Measurements from ENCODE around the gene PHPT1.
"Not testable (repeated sequence)": the region's sequence is repeated elsewhere in the genome, so short reads cannot be mapped to it uniquely, and the experiment has no call there.

PHPT1 gene

DNA sequence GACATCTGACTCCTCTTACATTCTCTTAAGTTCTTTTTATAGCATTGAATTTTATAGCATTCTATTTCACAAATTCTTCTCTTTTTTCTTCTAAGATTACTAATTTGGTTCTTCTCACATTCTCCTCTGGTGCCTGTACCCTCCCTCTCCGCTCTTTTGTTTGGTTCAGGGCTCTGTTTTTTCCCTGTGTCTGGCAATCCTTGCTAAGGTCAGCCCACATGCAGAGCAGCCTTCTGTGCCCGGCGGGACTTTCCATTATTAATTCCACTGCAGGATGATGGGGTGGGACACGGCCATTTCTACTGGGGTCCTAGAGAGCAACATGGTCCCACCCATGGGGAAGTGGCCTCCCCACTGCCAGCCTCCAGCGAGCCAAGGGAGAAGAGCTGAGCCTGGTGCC lies 27.3 kb downstream of the PHPT1 start:
- TF ChIP-seq, protein P1, sequence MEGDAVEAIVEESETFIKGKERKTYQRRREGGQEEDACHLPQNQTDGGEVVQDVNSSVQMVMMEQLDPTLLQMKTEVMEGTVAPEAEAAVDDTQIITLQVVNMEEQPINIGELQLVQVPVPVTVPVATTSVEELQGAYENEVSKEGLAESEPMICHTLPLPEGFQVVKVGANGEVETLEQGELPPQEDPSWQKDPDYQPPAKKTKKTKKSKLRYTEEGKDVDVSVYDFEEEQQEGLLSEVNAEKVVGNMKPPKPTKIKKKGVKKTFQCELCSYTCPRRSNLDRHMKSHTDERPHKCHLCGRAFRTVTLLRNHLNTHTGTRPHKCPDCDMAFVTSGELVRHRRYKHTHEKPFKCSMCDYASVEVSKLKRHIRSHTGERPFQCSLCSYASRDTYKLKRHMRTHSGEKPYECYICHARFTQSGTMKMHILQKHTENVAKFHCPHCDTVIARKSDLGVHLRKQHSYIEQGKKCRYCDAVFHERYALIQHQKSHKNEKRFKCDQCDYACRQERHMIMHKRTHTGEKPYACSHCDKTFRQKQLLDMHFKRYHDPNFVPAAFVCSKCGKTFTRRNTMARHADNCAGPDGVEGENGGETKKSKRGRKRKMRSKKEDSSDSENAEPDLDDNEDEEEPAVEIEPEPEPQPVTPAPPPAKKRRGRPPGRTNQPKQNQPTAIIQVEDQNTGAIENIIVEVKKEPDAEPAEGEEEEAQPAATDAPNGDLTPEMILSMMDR (IDR thresholded peaks at IDR 0.05; ENCODE audit: low read depth, low read length): no peak
- no peak for DNase-seq (ENCODE audit: extremely low read depth, low read depth)

DNA sequence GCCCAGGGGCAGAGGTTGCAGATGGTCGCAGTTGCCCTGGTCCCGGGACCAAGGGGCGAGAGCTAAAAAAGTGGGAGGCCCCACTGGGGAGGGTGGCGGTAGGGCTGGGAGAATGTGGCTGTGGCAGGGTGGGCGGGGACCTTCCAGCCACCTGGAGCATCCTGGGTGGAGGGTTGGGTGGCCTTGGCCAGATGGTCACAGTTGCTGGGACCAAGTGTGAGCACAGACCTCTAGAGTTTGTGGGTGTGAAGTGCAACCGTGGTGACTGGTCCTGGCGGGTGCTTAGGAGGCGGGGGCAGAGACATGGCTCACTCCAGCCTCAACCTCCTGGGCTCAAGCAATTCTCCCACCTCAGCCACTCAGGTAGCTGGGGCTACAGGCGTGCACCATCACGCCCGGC lies 31.4 kb downstream of the PHPT1 start:
- TF ChIP-seq, protein P1 (IDR thresholded peaks at IDR 0.05; ENCODE audit: low read depth, low read length): no peak
- DNase-seq (ENCODE audit: extremely low read depth, low read depth): no peak

DNA sequence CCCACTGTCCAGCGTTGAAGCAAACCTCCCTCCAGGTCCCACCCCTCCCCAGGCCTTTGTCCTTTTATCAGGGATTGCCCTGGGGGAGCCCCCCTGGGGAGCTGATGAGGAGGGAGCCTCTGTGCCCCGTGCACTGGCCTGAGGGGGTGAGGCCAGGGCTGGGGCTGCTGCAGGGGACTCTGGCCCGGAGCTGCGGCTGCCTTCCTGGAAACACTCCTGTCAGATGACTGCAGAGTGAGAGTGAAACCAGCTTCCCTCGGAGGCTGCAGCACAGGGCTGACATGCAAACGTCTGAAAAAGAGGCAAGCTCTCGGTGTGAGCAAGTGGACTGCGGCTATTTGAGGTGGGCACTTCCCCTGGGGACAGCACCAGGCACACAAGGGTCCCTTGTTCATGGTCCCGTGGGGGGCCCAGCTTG lies 32.5 kb downstream of the PHPT1 start:
- TF ChIP-seq, protein P1 (IDR thresholded peaks at IDR 0.05; ENCODE audit: low read depth, low read length): no peak
- no peak for DNase-seq (ENCODE audit: extremely low read depth, low read depth)

DNA sequence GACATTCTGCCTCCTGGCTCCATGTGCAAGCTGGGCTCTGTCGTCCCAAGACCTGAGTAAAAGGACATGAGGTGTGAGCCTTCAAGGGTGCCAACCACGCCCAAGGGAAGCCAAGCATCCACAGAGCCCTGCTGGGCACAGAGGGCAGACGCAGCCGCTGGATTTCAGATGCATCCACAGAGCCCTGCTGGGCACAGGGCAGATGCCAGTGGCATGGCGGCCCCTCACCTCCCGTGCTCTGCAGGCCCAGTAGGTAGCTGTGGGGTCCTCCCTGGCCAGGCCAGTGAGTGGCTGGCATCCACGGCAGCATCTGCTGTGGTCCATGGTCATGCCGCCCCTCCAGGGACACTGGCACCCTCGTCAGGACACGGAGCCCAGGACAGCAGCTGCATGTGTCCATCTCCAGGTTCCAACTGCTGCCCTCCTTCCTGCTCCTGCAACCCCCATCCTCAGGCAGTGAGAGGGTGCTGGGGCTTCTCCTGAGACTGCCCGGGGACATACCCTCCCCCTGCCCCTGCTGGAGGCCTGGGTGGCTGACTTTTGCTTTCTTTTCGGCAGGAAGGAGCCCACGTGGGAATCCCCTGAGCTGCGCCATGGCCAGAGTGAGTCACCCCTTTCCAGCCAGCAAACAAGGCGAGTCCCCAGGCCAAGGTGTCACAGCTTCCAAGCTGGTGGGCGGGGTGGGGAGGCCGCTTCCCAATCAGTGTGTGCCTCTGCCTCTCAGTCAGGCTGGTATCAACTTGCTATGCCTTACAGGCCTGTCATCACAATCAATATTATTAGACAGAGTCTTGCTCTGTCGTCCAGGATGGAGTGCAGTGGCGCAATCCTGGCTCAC lies 33.1 kb downstream of the PHPT1 start:
- DNase-seq (ENCODE audit: extremely low read depth, low read depth): peak; percentile 48
- TF ChIP-seq, protein P1 (IDR thresholded peaks at IDR 0.05; ENCODE audit: low read depth, low read length): no peak

DNA sequence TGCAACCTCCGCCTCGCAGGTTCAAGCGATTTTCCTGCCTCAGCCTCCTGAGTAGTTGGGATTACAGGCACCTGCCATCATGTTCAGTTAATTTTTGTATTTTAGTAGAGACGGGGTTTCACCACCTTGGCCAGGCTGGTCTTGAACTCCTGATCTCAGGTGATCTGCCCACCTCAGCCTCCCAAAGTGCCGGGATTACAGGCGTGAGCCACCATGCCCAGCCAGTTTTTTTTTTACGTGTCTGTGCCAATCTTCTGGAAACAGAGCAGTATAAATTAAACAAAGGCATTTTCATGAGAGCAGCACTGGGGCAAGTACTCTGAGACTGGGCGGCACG lies 33.7 kb downstream of the PHPT1 start:
- not testable (repeated sequence) for DNase-seq (ENCODE audit: extremely low read depth, low read depth)

DNA sequence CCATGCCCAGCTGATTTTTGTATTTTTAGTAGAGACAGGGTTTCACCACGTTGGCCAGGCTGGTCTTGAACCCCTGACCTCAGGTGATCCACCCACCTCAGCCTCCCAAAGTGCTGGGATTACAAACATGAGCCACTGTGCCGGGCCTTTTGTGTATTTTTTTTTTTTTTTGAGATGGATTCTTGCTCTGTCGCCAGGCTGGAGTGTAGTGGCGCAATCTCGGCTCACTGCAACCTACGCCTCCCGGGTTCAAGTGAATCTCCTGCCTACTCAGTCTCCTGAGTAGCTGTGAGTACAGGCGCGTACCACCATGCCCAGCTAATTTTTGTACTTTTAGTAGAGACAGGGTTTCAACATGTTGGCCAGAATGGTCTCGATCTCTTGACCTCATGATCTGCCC lies 34.5 kb downstream of the PHPT1 start:
- DNase-seq (ENCODE audit: extremely low read depth, low read depth): not testable (repeated sequence)

DNA sequence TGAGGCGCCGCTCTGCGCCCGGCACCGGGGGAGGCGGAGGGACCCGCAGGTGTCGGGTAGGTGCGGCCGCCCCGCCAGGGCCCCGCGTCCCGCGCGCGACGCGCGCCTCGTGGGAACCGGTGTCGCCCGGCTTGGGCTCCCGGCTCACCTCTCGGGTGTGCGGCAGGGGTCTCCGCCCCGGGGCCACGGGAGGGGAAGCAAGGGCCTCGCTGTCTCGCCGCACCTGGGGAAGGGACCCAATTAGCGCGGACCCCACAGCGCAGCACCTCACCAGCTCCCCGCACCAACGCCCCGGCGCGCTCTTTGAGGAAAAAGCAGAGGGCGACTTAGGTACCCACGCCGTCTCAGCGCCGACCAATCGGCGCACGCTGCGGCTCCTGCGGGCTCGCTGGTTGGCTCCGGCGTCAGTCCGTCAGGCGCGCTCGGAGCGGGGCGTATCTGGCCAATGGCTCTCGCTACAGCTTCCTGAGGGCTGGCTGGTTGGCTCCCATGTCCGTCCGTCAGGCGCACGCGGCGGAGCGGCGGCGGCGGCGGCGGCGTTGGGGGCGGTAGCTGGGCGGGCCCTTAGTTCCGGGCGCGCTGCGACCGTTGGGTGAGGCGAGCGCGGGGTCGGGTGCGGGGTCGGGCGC lies 36.9 kb downstream of the PHPT1 start, which contains the start of gene TRAF2:
Gene TRAF2 (plus strand): TSS at position 567 of the 629 bp plus-strand sequence. CDS start 12,225 bp downstream, outside the sequence.
- TF ChIP-seq, protein P1 (IDR thresholded peaks at IDR 0.05; ENCODE audit: low read depth, low read length): no peak
- DNase-seq (ENCODE audit: extremely low read depth, low read depth): peak; percentile 99

DNA sequence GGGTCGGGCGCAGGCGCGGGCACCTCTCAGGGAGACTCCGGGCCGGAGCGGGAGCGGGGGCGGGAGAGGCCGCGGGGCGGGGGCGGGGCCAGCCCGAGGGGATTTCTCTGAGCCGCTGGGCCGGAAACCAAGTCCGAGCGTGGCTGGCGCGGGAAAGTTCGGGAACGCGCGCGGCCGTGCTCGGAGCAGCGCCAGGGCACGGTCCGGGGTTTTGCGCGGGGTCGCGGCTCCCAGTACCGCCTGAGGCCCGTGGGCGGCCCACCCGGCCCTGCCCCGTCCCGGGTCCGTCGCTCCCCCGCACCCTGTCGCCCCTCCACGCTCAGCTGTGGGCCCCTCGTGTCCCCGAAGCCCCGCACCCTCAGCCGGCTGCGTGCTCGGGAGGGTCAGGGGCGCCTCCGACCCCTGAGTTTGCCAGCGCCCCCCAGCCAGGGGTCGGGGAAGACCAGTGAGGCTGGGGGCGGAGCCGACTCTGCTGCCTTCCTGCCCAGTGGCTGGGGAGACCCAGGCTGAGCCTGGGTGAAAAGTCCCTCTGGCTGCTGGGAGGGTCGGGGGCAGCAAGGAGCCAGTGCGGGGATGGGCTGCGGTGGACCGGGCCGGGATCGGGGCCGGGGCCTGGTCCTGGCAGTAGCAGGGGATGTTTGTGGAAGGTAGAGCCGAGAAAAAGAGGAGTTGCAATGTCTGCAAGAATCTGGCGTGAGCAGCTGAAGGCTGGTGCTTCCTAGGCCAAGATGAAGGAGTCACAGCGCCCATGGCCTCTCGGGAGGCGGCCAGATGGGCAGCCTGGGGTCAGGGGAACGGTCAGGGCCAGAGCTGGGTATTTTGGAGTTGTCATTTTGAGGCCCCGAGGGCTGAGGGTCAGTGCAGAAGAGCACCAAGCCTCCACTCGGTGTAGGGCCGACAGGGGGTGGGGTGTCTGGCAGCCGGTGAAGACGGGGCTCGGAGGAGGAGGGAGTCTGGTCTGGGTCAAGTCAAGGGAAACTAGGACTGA lies 37.7 kb downstream of the PHPT1 start:
- DNase-seq (ENCODE audit: extremely low read depth, low read depth): no peak
- TF ChIP-seq, protein P1 (IDR thresholded peaks at IDR 0.05; ENCODE audit: low read depth, low read length): no peak

Data from AG09319 (cell line).